HG03571 (cell line): ENCODE data around the gene PLCL2.
A peak's percentile ranks its signal among the peaks of the same experiment; 100 is the strongest.

Experiments
- ATAC-seq: cut with Tn5 transposase; IDR thresholded peaks from one replicate; pipeline ENCODE4 v1.9.1; 2021; ENCODE audit not compliant: unreplicated experiment

The PLCL2 gene

GRCh38 chr3:17007284-17007683 is 122.5 kb downstream of the PLCL2 start:
- ATAC-seq = no peak

DNA sequence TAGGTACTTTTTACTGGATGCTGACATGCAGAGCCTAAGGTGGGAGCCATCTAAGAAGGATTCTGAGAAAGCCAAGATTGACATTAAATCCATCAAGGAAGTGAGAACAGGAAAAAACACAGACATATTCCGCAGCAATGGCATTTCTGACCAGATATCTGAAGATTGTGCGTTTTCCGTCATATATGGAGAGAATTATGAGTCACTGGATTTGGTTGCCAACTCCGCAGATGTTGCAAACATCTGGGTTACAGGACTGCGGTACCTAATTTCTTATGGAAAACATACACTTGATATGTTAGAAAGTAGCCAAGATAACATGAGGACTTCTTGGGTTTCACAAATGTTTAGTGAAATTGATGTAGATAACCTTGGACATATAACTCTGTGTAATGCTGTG is 125.1 kb downstream of the PLCL2 start:
- no peak for ATAC-seq

GRCh38 chr3:17011728-17012338 is 127.1 kb downstream of the PLCL2 start:
- ATAC-seq = no peak

DNA sequence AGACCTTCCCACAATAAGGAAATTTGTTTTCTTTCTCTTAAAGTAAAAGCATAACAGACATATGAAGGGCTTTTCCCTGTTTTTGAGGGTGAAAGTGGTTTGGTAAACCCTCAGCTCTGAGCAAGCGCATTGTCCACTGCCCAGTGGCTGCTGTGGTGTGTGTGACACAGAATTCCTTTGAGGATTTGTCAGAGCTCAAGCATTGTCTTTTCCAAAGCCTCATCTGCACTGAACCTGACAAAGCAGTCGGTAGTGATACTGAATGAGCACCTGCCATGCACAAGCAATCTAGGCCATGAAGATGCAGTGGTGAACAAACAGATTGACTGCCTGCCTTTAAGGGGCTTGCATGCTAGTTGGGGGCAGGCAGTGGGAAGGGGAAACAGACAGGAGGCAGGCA is 128.3 kb downstream of the PLCL2 start:
- ATAC-seq = no peak

- no peak for ATAC-seq
Measured at GRCh38 chr3:17013571-17013970, 128.8 kb downstream of the PLCL2 start.

- no peak for ATAC-seq
Measured at GRCh38 chr3:17014284-17014683, 129.5 kb downstream of the PLCL2 start.

DNA sequence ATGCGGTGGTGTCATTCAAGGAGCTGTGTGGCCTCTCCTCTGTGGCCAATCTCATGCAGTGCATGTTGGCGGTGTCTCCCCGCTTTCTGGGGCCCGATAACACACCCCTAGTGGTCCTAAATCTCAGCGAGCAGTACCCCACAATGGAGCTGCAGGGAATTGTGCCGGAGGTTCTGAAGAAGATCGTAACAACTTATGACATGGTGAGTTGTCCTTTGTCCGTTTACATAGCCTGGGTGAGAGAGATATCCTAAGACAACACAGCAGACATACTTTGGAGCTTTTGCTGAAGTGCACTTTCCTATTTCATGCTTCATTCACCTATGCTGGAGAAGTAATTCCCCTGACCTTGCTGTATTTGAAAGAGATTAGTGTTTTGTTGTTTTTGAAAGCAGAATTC is 130.0 kb downstream of the PLCL2 start:
- ATAC-seq = no peak

DNA sequence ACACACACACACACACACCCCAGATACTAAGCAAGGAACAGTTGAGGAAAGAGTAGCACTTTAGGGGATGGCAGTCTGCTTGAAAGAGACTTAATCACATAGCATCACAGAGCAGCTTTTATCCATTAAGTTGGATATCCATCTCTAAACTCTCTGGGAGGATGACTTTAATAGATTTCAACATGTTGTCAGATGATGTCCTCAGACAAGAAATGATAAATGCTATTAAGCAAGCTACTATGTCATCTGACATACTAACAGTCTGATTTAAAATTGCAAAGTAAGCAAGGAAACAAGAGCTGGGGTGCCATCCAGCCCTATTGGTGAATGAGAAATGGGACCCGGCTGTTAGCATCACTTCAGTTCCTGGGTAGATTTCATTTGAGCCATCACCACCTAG is 136.9 kb downstream of the PLCL2 start:
- ATAC-seq = no peak

DNA sequence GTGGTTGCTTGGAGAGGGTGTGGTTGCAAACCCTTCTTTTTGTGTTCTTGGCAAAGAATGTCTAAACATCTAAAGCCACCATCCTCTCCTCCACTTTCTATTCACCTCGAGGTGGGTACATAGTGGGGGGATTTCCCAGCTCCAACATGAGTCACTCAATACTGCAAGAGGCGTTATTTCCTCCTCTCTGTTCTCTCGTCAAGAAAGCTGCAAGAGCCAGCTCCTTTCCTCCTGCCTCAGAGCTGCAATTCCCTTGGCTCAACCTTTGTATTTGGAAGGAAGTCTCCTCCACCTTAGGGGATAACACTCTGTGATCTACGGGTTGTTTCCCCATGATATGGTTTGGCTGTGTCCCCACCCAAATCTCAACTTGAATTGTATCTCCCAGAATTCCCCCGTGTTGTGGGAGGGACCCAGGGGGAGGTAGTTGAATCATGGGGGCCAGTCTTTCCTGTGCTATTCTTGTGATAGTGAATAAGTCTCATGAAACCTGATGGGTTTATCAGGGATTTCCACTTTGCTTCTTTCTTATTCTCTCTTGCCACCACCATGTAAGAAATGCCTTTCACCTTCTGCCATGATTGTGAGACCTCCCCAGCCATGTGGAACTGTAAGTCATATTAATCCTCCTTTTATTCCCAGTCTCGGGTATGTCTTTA is 138.4 kb downstream of the PLCL2 start:
- peak; percentile 82 for ATAC-seq

- ATAC-seq = no peak
Measured at GRCh38 chr3:17025594-17026139, 140.9 kb downstream of the PLCL2 start.

- ATAC-seq = no peak
Measured at GRCh38 chr3:17027318-17027717, 142.6 kb downstream of the PLCL2 start.

GRCh38 chr3:17028363-17028762 is 143.6 kb downstream of the PLCL2 start:
- no peak for ATAC-seq

GRCh38 chr3:17030438-17030837 is 145.7 kb downstream of the PLCL2 start:
- no peak for ATAC-seq

DNA sequence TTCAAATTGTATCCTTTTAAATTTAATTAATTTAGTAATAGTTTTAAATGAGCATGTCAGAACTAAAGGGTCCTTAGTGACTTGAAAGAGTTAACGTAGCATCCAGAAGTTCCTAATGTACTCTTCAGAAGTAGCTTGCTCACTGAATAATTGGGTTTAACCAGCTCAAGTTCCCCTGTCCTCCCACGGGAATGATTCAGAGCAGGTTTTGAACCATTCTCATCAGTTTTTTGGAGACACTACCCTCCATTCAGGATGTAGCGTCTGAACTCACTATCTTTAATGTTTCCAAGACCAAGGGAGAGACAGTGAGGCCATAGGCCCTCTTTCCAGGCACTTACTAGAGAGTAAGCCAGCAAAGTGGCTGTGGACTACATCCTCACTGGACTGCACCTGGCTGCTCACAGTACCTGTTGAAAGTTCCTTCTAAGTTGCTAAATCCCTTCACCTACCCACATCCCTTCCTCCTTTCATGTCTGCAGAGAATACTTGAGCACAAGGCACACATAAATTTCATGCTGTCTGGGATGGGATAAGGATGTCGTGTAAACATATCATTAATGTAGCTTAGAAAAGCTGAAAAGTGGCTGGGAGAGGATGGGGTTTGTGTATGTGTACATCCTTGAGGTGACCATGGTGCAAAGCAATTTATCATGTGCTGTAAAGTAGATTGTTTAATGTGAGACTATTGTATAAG is 146.3 kb downstream of the PLCL2 start:
- ATAC-seq = no peak

DNA sequence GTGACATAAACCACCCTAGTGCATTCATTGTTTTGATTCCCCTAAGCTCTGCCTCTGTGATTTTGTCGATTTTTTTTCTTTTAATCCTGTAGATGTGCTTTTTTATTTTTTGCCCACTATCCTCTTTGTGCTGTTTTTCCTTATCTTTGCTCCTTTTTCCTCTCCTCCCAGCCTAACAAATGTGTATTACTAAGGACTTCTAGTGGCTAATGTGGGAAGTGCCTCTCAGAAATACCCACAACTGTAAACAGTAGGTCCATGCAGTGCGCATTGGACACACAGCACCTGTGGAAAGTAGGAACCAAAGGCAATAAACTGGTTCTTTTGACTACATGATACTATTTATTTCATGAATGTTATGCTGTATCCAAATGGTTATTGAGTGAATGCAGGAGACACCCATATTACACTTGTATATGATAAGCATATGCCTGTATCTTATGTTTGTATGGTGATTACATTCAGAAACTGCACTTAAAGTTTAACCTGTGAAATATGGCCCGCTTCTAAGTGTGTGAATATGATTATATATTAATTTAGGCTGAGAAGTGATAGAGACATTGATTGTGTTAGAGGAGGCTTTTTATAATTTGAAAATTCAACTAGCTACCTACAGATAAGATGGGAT is 147.8 kb downstream of the PLCL2 start:
- no peak for ATAC-seq

DNA sequence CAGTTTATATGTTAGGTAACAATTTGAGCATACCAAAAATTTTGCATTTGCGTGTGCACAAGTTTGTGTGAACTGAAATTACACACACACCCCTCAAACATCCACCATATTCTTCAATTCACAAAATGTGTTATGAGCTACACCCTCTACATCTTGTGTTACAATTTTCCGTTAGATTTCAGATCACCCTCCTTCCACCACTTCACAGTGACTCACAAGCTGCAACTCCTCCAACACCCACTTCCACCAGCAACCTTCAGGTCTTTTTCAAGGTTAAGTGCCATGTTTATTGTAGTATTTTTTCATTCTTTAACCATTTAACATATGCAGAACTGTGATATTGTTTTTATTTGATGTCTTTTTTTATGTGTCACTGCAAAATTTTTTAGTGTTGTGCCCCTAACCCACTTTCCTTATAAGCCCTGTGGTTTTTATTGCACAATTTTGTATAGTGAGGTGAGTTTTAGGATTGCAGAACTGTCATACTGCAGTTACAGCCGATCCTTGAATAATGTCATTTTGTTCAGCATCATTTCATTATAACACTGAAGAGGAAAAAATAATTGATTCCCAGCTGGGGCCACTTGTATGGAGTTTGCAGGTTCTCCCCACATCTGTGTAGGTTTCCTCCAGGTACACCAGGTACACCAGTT is 148.9 kb downstream of the PLCL2 start:
- no peak for ATAC-seq

GRCh38 chr3:17035033-17035432 is 150.3 kb downstream of the PLCL2 start:
- no peak for ATAC-seq

DNA sequence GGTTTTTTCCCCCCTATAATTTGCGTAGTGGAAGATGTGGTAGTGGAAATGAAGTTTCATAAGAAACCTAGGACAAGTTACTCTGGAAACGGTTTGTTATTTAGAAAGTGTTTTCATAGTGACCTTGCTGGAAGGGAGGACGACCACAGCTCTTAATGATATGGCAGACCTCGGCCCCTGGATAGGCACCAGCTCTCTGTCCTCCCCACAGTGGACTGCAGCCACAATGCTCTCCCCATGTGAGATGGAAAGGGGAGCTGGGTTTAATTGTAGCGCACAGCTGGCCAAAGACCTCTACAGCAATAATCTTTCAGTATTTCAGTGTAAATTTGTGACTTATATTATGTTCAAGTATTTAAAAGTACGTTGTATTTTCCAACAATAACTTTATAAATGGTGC is 151.2 kb downstream of the PLCL2 start:
- ATAC-seq = no peak

GRCh38 chr3:17038141-17038540 is 153.4 kb downstream of the PLCL2 start:
- ATAC-seq = no peak

DNA sequence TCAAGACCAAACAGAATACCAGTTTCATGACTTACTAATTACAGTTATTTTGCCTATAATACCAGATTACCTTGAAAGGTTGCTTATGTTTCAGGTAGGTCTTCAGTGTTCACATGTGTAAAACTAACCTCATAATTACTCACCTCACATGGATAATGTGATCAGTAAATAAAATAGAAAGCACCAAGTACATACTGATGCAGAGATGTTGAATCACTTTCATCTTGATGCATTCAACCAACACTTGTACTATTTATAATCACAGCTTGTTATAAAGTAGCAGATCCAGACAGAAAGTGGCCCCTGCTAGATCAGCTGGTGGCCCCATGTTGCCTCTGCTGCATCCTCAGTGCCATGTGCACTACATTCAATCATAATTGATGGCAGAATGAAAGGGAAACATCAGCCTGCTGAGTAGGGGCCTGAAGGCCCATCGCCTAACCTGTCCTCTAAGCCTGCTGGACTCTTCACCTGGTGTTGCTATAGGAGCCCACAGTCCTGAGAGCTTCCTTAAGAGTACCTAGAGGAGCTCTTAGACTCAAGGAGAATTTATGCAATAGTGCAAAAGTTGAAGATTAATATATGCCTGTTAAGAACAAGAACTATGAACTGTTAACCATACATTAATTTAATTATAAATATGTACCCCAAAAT is 154.3 kb downstream of the PLCL2 start:
- ATAC-seq = no peak

- no peak for ATAC-seq
Measured at GRCh38 chr3:17039594-17039993, 154.8 kb downstream of the PLCL2 start.
